Fibroblast of skin of scalp (primary cell): ENCODE results near the gene SLIT3.

ENCODE experiments used
- DNase-seq: peaks from one replicate; pipeline ENCODE4 v3.0.0-alpha.2; 2013

SLIT3 gene

DNA sequence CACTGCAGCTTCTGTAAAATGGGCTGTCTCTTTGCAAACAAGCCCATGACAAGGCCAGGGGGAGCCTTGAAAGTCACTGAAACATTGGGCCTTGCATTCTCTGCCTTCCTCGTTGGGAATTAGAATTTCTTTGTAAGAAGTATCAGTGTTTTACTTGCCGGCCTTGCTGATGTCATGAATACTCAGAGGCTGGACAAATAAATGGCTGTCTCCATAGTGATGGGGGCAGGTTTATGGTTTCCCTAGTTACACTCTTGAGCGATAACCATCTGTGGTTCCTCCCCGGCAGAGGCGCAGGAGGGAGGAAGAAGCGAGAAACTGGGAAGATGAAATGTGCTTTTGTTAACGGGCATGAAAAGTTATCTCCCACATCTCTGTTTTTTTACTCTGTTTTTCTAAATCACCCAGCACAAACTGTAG, 449.0 kb downstream of the SLIT3 start:
- DNase-seq = peak; percentile 60

- DNase-seq = no peak
Measured at GRCh38 chr5:168850683-168851082, 450.3 kb downstream of the SLIT3 start.

DNA sequence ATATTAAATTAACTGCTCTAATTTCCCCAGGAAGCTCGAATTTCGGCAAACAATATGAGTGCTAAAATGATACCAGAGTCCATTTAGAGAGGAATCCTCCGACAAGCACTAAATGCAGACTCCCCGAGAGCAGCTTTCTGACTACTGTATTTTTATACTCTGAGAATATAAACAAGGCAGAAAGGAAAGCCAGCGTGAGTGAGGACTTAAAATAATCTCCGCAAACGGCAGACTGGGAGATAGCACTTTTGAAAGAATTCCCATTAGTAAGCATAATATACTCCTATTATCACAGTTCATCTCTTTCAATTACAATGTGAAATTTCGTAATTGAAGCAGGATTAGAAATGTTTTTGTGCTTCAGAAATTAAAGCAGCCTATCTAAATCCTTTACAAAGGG, 452.4 kb downstream of the SLIT3 start:
- DNase-seq = no peak

GRCh38 chr5:168847511-168848073, 453.3 kb downstream of the SLIT3 start:
- DNase-seq = no peak

- DNase-seq = no peak
Measured at GRCh38 chr5:168844922-168845296, 456.0 kb downstream of the SLIT3 start.

- DNase-seq = no peak
Measured at GRCh38 chr5:168844016-168844921, 456.7 kb downstream of the SLIT3 start.

GRCh38 chr5:168843277-168844015, 457.5 kb downstream of the SLIT3 start:
- peak; percentile 24 for DNase-seq

DNA sequence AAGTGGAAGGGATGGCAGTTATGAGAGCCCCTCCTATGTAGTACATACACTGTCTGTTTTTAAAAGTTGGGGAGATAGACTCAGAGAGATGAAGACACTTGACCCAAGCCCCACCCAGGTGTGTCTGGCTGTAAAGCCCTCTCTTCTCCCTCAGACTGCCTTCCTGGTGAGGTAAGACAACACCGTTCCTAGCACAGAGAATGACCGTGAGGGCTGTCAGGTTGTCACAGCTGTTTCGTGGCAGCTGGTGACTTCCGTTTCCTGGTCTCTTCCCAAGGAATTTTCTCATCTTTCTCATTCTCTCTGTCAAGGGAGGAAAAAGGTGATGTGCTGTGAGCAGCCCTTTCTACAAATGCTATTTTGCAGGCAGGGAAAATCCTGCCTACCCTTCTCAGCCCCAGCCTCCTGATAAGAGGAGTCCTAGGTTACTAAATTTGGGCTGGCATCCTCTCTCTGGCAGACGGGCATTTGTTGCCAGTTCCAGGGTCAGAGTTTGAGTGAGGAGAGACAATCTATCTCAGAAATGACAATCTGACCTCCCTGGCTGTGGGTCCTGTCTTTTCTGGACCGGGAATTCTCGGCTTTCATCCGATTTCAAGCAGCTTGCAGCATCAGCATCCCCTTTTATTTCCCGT, 458.3 kb downstream of the SLIT3 start:
- DNase-seq = no peak

DNA sequence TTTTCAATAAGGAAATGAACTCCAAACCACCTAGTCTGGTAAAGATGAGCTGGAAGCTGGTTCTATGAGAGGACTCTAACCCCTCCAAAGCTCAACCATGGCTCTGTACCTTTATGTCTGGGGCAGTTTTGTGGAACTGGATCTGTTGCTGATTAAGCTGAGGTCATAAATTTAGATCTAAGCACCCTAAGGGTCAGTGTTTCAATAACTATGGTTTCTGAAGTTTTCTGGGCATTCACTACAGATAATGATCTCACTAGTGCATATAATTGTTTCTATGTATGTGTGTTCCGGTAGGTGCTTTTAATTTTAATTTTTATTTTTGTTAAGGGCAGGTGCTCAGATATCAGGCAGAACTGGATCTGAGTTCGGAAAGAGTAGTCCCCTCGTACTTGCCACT, 463.1 kb downstream of the SLIT3 start:
- DNase-seq = no peak

DNA sequence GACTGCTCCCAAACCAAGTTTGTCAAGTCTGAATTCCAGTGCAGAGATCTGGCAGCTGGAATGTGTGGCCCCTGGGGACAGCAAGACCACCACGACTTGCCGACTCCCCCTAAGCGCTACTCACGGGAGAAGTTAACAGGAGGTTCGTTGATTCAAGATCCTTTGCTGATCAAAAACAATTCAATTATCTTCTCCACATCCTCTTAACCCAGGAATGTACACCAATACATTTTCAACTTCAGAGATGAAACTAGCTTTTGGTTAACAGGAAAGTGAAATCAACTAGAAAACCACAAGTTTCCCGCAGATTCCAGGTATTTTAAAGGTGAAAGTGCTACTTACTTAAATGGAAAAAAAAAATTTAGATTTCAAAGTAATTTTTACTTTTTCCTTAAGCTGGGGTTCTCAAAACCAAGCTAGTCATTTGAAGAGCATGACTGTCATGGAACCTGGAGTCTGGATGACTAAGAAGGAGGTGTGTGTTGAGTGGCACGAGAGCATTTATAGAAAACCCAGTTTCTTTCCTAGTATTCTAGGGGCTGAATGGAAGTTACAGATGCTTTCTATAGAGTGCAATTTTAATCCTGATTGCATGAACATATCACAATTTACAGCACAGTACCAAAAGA, 464.2 kb downstream of the SLIT3 start:
- no peak for DNase-seq

DNA sequence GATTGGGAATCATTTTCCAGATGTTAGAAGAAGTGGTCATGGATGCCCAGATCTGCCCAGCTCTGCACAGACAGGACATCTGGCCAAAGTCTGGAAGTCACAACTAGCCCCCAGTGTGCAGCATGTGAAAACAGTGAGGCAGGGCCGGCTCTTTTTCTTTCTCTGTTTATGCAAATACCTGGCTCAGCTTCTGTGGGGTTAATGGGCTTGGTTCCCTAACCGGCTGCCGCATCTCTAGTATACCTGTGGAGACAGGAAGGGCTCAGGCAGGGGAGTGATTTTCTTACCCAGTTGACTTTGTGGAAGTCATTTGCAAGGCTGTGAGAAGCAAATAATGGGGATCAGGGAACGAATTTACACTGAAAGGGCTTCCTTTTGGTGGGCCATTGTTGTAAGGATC, 467.0 kb downstream of the SLIT3 start:
- no peak for DNase-seq

GRCh38 chr5:168833383-168833782, 467.6 kb downstream of the SLIT3 start:
- DNase-seq = no peak

DNA sequence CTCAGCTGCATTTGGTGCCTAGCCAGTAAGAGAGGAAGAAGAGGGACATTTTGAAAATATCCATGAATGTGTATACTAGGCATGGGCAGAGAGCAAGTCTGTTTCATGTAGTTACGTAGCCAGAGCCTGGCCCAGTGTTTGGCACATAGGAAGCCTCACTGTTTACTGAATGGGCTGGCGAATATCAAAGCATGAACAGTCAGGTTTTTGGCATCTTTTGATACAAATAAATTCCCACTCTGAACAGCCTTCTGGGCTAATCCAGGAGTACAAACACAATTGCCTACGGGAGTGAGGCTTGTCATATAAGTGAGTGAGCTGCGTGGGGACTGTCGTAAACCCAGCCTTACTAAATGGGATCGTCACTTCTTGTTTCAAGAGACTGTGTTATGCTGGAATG, 468.6 kb downstream of the SLIT3 start:
- no peak for DNase-seq

GRCh38 chr5:168831383-168831782, 469.6 kb downstream of the SLIT3 start:
- no peak for DNase-seq

- DNase-seq = no peak
Measured at GRCh38 chr5:168830833-168831232, 470.1 kb downstream of the SLIT3 start.

- no peak for DNase-seq
Measured at GRCh38 chr5:168829922-168830417, 471.0 kb downstream of the SLIT3 start.

DNA sequence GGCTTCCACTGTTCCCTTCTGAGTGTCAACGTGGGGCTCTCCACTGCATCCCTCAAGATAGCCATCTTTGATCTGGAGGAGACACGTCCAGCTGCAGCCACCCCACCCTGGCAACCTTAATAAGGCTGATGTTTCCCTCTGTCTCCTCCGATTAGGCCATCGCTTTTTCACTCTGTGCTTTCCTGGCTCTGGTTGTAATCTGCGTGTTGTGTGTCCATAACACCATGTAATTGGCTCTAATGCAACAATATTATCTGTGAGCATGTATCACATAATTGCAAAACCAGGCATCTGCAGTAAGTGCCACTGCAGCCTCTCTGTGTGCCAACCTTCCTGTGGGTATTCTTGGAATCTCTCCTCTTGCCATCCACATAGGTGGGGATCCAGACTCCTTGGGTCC, 471.9 kb downstream of the SLIT3 start:
- no peak for DNase-seq

GRCh38 chr5:168827636-168828035, 473.3 kb downstream of the SLIT3 start:
- no peak for DNase-seq

- no peak for DNase-seq
Measured at GRCh38 chr5:168826246-168826725, 474.7 kb downstream of the SLIT3 start.

- peak; percentile 83 for DNase-seq
Measured at GRCh38 chr5:168822745-168823281, 478.1 kb downstream of the SLIT3 start.

- DNase-seq = no peak
Measured at GRCh38 chr5:168822248-168822744, 478.6 kb downstream of the SLIT3 start.

- DNase-seq = peak; percentile 25
Measured at GRCh38 chr5:168820874-168821273, 480.1 kb downstream of the SLIT3 start.
